Psoas muscle (tissue), 8 donors: Measurements from ENCODE around the gene LINGO1. TPM values are rescaled to one million over a fixed set of nuclear protein-coding genes. Genes with fewer than 3 reads are reported as not detected.

Experiments
- ATAC-seq, 4 donors: fragments of 200-7000 bp; cut with Tn5 transposase; one replicate each; pipeline ENCODE4 v1.9.1; 2020; ENCODE audit warnings: moderate library complexity in 3 of 4, mild to moderate bottlenecking in 2 of 4
- DNase-seq, 2 donors: peaks; one replicate each; pipeline ENCODE4 v3.0.0-alpha.2; 2020
- H3K27ac ChIP-seq: fragments of 200-600 bp; one replicate; pipeline ENCODE4 v1.8.0; 2022
- H3K27me3 ChIP-seq, 3 donors: fragments of 200-600 bp in 1 of 3; one replicate each; pipeline versions ENCODE4 v1.6.1 to v1.8.0; 2013 to 2022; ENCODE audit warnings: low read length in 2 of 3, mild to moderate bottlenecking in 2 of 3, moderate library complexity in 1 of 3; ENCODE audit not compliant: insufficient read depth in 3 of 3
- H3K36me3 ChIP-seq, 2 donors: fragments of 200-600 bp in 1 of 2; one replicate each; pipeline versions ENCODE4 v1.6.1 to v1.8.0; 2013 to 2022; ENCODE audit warnings: low read depth in 1 of 2, mild to moderate bottlenecking in 1 of 2, moderate library complexity in 1 of 2; ENCODE audit not compliant: insufficient read depth in 1 of 2
- H3K4me1 ChIP-seq: fragments of 200-600 bp; one replicate; pipeline ENCODE4 v1.8.0; 2022
- H3K4me3 ChIP-seq: fragments of 200-600 bp; one replicate; pipeline ENCODE4 v1.8.0; 2022; ENCODE audit warnings: mild to moderate bottlenecking
- H3K9me3 ChIP-seq: fragments of 200-600 bp; one replicate; pipeline ENCODE4 v1.8.0; 2022
- WGBS, 3 donors: extraction: QIAGEN DNeasy Blood & Tissue Kit; methylation state at CpG; one replicate each; pipeline versions ENCODE4 v1.1.6 to v1.1.7; 2013; 5-methylcytosine and 5-hydroxymethylcytosine counted together
- intact Hi-C, 2 donors: fragments of 100-400 bp; cut with DNase I; formaldehyde crosslinking; loops; one replicate each; pipeline versions ENCODE4 v1.11.0 to v1.14.2; 2022
- polyA plus RNA-seq, 3 donors: library from polyadenylated mRNA; stranded (reverse); fragments of 200-250 nt; gene quantifications; one replicate each; pipeline ENCODE4 v1.2.3, GENCODE V29; 2013
- total RNA-seq, 4 donors: library from RNA; stranded (reverse); fragmentation: NEBNext Ultra II Directional in 2 of 4; extraction: Animal tissue kit (Norgen Biotek cat#: 25700) in 2 of 4; gene quantifications; one replicate each; pipeline versions ENCODE4 v1.2.1 to v1.2.4, GENCODE V29; 2021 to 2023
- TF ChIP-seq, protein P1 (sequence below): fragments of 200-600 bp; IDR thresholded peaks from one replicate; pipeline ENCODE4 v1.8.0; 2022; ENCODE audit warnings: antibody characterized with exemption
- donor health status: healthy with polysubstance abuse.
- donor health status: DM: no; HTN: no; CAD: no; lungs with moderate emphysema.
- donor health status: Bipolar disorder and iron deficiency.
- donor health status: healthy.
- donor health status: DM: yes; HTN: yes; CAD: no.
- donor health status: DM: no; HTN: no; CAD: no.
- donor health status: DM: no; HTN: no; CAD: no.
- donor health status: DM: yes; HTN: yes; CAD: no.

LINGO1 gene
- total and polyA plus RNA-seq, 7 donors = 0.25 to 0.62 (median 0.43) TPM

DNA sequence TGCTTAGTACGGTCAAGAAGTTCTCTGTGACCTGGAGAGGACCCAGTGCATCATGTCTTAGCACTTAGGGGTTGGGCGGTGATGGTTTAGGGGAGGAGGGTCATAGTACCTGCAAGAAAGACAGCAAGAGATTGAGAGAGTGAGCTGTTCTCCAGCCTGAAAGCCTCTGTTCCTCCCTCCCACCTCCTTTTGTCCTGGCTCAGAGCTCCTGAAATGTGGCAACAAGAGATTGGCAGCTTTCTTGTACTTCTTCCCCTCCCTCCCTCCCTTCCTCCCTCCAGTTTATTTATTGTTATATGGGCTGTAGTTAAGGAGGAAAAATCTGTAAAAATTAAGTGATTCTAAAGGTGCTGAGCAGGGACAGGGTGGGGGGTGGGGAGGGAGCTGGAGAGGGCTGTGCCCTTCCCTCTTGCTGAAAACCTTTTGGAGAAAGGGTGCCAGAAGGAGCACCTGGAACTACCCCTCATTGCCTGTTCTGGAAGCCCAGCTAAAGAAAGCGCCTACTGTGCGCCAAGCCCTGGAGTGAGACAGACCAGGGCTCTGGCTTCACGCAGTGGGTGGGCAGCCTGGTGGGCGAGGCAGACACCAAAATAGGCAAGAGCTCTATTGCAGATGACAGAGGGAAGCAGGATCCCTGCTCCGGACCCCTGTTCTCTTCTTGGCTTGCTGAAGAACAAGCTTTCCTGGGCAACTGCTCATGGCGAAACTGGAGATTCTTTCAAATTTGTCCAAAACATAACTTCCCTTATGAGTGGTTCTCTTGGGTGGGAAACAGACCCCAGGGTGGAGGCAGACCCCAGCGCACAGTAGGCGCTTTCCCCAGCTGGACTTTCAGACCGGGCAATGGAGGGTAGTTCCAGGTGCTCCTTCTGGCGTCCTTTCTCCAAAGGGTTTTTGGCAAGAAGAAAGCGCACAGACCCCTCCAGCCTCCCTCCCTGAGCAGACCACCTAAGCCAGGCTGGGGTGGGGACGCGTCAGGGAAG is 35.6 kb downstream of the LINGO1 start:
- H3K27me3 ChIP-seq = no peaks in the 10 kb centered on the region
- H3K36me3 ChIP-seq = no peaks in the 10 kb centered on the region
- WGBS, 3 donors = 94 to 96% (median 95%) methylated on average over 15 of the region's 15 CpGs
- ATAC-seq (no peak), DNase-seq (no peak)
- H3K9me3 ChIP-seq = no peaks in the 10 kb centered on the region
- TF ChIP-seq, protein P1, sequence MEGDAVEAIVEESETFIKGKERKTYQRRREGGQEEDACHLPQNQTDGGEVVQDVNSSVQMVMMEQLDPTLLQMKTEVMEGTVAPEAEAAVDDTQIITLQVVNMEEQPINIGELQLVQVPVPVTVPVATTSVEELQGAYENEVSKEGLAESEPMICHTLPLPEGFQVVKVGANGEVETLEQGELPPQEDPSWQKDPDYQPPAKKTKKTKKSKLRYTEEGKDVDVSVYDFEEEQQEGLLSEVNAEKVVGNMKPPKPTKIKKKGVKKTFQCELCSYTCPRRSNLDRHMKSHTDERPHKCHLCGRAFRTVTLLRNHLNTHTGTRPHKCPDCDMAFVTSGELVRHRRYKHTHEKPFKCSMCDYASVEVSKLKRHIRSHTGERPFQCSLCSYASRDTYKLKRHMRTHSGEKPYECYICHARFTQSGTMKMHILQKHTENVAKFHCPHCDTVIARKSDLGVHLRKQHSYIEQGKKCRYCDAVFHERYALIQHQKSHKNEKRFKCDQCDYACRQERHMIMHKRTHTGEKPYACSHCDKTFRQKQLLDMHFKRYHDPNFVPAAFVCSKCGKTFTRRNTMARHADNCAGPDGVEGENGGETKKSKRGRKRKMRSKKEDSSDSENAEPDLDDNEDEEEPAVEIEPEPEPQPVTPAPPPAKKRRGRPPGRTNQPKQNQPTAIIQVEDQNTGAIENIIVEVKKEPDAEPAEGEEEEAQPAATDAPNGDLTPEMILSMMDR = no peak
- intact Hi-C loops = no loop called here
- no peak overlapping the region for H3K4me3 ChIP-seq
- H3K4me1 ChIP-seq = no peaks in the 10 kb centered on the region
- H3K27ac ChIP-seq = no peak overlapping the region

DNA sequence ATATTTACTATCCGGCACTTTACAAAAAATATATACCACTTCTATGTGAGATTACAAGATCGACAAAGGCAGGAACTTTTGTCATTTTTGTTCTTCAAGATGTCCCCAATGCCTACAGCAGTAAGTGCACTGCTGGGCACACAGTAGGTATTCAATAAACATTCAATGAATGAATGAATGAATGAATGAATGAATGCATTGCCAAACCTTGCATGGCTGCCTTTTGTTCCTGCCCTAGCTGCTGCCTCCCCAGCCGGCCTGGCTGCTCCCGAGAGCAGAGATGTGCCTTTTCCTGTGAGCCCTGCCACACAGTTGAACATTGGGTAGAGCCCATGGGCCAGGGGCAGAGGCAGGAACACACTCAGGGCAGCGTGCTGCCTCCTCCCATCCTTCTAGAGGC is 37.5 kb downstream of the LINGO1 start:
- intact Hi-C loops = no loop called here
- no peak overlapping the region for H3K27ac ChIP-seq
- 81 to 85% (median 82%) methylated on average over 5 of the region's 5 CpGs for WGBS, 3 donors
- ATAC-seq (no peak), DNase-seq (no peak)
- TF ChIP-seq, protein P1 = no peak
- no peaks in the 10 kb centered on the region for H3K36me3 ChIP-seq
- no peaks in the 10 kb centered on the region for H3K27me3 ChIP-seq
- no peaks in the 10 kb centered on the region for H3K4me1 ChIP-seq
- no peaks in the 10 kb centered on the region for H3K9me3 ChIP-seq
- H3K4me3 ChIP-seq = no peak overlapping the region

DNA sequence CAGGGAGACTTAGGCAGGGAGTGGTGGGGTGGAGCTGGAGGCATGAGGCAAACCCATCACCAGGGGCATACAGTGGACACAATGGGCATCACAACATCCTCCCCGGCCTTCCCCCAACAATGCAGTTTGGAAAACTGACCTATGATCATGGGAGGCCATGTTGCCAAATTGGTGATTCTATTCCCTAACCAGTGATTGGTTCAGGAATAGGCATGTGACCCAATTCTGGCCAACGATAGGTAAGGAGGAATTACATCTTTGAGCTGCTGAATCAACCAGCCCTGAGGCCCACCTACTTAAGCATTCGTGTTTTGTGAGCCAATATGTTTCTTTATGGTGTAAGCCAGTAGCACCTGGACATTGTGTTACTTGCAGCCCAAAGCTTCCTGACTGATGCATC is 40.0 kb downstream of the LINGO1 start:
- no peak overlapping the region for H3K4me3 ChIP-seq
- TF ChIP-seq, protein P1 = no peak
- H3K9me3 ChIP-seq = no peaks in the 10 kb centered on the region
- DNase-seq (no peak), ATAC-seq (no peak)
- intact Hi-C loops = no loop called here
- H3K4me1 ChIP-seq = no peaks in the 10 kb centered on the region
- no peak overlapping the region for H3K27ac ChIP-seq
- no peaks in the 10 kb centered on the region for H3K36me3 ChIP-seq
- H3K27me3 ChIP-seq = no peaks in the 10 kb centered on the region
- 53 to 64% (median 61%) methylated on average over 3 of the region's 3 CpGs for WGBS, 3 donors

DNA sequence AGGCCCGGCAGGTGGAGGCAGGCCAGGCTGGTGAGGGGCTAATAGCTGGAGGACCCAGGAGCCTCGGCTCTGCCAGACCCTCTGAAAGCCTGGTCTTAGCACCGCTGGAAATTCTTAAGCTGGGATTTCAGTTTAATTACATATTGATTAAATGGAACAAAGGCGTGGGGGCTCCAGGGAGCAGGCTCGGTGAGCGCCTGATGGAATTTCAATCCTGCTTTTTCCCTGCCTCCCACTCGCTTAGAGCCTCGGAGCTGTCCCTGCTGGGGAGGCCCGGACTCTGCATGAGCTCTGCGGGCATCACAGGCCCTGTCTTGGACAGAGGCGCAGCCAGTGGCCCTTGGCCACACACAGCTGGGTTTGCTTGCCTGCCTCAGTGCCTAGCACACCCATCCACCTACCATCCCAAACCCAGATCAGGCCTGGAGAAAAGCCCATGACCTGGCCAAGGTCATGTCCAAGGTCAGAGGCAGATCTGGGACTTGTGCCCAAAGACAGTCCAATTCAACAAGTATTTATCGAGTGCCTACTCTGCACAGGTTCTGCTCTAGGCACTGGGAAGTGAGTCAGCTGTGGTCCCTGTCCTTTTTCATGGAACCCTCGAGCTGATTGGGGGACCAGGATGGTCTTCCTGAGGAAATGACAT is 40.6 kb downstream of the LINGO1 start:
- no peak overlapping the region for H3K27ac ChIP-seq
- H3K9me3 ChIP-seq = no peaks in the 10 kb centered on the region
- WGBS, 3 donors = 71 to 77% (median 77%) methylated on average over 13 of the region's 13 CpGs
- H3K4me1 ChIP-seq = no peaks in the 10 kb centered on the region
- ATAC-seq (no peak), DNase-seq (no peak)
- intact Hi-C loops = no loop called here
- TF ChIP-seq, protein P1 = no peak
- H3K4me3 ChIP-seq = no peak overlapping the region
- no peaks in the 10 kb centered on the region for H3K36me3 ChIP-seq
- H3K27me3 ChIP-seq = no peaks in the 10 kb centered on the region
